ENCODE results near the gene RRP7A.
"Not testable (repeated sequence)": the region's sequence is repeated elsewhere in the genome, so short reads cannot be mapped to it uniquely, and the experiment has no call there.

Gene RRP7A

DNA sequence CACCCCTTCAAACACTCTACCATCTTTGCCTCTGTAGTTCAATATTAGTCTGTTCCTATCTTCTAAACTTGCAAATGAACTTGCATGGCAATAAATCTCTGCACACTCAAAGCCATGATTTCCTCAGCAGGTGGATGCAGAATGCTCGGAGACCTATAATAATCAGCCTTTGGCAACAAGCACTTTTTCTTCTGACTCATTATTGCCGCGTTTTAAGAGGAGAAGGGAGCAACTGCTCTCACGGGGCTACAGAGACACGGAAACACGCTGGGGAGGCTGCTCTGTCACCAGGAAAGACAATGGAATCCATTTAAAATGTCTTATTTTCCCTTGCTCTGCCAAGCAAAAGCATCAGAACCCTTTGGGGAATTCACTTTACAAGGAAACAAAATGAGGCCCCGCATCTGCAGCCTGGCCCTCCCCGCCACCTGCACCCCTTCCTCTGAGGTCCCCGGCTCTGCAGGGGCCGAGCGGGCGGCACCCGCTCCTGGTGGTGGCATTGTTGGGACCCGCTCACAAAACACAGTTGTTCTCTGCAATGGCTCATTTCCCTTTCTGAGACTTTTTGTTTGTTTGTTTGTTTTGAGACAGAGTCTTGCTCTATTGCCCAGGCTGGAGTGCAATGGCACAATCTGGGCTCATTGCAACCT, 15.6 kb upstream of the RRP7A start:
- not testable (repeated sequence) for DNase-seq

DNA sequence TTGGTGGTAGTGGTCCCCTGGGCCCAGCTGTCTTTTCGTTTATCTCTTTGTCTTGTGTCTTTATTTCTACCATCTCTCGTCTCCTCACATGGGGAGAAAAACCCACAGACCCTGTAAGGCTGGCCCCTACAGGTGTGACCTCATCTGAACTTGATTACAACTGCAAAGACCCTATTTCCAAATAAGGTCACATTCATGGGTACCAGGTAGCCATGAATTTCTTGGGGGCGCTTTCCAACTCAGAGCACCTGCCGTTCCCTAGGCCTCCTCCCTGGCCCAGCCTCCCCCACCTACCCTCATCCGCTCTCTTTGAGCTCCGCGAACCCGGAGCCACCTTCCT, 14.0 kb upstream of the RRP7A start:
- no peak for DNase-seq

GRCh38 chr22:42531401-42532084, 11.9 kb upstream of the RRP7A start:
- not testable (repeated sequence) for DNase-seq

DNA sequence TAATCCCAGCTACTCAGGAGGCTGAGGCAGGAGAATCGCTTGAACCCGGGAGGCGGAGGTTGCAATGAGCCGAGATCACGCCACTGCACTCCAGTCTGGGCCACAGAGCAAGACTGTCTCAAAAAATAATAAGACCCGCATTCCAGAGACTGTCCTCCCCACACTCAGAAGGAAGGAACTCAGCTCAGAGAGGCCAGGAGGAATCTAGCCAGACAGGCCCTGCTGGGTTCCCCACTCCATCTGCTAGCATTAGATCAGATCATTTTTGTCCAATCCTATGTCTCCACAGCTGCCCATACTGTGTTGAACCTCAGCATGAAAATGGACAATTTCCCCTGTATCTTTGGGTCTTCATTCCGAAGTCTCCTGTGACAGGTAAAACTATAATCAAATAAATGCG, 9.8 kb upstream of the RRP7A start:
- not testable (repeated sequence) for DNase-seq

DNA sequence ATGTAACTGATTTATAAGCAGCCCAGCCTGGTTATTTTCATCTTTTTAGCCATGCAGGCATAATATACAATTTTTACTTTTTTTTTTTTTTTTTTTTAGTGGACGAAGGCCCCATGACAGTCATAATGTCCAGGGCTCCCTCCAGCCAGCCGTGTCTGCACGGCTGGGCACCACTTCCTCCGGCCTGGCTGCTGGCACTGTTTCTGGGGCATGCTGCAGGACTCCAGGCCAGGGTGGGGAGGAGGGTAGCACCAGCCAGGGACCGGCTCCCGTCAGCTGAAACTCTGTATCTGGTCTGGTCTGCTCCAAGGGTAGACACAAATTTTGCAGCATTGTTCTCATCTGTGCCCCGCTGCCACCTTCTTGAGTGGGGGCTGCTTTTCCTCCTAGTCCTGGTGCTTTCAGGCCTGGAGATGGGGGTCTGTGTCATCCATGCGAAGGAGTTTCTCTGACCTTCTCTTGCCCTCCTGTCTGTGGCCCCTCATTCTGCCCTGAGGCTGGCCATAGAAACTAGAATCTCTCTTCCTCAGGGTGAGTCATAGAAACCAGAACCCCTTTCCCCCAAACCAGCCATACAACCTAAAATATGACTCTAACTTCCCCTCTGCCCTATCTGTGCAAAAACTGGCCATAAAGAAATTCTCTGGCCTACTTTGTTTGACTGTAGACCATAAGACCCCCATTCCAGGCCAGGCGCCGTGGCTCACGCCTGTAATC, 9.2 kb upstream of the RRP7A start:
- DNase-seq, result no peak

GRCh38 chr22:42522546-42522945, 3.0 kb upstream of the RRP7A start:
- no peak for DNase-seq

DNA sequence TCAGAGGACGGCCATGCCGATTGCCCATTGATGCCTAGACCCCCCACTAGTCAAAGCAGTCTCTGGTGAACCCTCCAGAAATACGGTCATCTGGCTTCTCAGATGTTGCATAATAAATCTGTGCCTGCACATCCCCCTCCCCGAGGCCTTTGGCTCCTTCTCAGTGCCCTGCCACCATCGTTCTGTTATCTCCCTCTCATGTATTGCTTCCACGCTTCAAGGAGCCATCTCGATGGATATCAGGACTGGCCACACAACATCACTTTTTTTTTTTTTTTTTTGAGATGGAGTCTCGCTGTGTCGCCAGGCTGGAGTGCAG, 1.6 kb upstream of the RRP7A start:
- DNase-seq, result no peak

DNA sequence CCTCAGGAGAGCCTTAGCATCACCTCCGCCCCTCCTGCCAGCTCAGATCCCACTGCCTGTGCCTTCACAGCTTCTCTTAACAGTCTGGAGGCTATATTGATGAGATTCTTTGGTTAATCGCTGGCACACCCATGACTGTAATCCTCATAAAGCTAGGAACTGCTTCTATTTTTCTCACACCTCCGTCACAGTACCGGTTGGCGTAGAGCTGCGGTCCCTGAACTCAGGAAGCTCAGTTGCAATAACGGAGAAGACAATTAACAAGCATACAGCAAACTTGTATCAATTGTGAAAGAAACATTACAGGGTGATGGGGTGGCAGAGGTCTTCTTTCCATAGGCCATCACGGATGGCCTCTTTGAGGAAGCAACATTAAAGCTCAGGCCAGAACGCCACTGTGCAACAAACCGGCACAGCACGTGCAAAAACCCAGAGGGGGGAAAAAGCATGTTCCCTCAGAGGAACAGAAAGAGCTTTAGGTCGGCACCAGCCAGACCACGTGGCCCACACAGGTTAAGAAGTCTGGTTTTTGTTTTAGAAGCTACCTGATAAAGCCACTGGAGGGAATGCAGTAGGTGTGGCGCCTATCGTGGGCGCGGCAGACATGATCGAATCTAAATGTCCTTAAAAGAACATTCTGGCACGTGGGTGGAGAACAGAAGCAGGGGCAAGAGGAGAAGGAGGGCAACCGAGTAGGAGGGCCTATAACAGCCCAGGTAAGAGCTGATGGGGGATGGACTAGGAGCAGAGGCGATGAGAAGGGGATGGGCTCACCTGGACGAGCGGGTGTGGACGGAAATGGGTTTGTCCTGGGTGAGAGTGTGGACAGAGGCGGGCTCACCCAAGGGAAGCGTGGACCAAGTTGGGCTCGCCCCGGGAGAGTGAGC, 715 bp downstream of the RRP7A start:
- not testable (repeated sequence) for DNase-seq

DNA sequence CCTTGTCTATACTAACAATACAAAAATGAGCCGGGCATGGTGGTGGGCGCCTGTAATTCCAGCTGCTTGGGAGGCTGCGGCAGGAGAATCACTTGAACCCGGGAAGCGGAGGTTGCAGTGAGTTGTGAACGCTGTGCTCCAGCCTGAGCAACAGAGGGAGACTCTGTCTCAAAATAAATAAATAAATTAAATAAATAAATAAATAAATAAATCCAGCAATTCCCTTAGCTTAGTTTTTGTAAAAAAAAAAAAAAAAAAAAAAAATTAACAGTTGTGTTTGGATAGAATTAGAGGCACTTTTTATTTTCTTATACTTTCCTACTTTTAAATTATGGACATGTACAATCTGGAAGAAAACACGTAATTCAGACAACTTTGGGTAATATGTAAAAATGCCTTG, 2.5 kb downstream of the RRP7A start:
- not testable (repeated sequence) for DNase-seq

GRCh38 chr22:42515896-42516295, 3.7 kb downstream of the RRP7A start:
- no peak for DNase-seq

GRCh38 chr22:42515304-42515703, 4.3 kb downstream of the RRP7A start:
- DNase-seq, result not testable (repeated sequence)

GRCh38 chr22:42514331-42514730, 5.3 kb downstream of the RRP7A start:
- not testable (repeated sequence) for DNase-seq

DNA sequence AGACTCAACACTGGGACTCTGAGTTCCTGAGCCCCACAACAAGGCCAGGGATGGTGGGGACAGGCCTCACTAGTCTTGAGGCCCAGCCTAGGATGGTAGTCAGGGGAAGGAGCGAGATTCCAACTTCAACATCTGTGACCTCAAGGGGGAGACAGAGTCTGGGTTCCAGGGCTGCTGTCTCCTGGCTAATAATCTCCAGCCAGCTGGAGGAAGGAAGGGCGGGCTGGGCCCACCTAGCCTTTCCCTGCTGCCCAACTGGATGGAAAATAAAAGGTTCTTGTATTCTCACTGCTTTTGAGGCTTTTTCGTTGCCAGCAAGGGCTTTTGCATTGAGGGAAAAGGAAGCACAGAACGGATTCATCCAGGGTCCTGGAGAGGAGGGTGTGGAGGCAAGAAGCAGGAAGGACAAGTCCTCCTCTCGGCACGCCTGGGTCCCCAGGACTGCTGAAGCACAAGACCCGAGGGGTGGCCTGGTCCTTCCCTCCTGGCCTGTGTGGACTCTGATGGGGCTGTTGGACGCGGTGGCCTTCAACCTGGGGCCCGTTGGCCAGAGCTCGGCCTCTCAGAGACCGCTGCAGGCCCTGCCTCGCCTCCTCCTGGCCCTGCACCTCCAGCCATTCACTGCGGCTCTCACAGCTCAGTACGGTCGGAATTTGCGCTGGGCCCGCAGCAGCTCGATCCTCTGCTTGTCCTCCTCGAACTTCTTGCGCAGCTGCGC, 7.2 kb downstream of the RRP7A start:
- DNase-seq, result not testable (repeated sequence)

GRCh38 chr22:42511401-42511891, 8.2 kb downstream of the RRP7A start:
- no peak for DNase-seq

DNA sequence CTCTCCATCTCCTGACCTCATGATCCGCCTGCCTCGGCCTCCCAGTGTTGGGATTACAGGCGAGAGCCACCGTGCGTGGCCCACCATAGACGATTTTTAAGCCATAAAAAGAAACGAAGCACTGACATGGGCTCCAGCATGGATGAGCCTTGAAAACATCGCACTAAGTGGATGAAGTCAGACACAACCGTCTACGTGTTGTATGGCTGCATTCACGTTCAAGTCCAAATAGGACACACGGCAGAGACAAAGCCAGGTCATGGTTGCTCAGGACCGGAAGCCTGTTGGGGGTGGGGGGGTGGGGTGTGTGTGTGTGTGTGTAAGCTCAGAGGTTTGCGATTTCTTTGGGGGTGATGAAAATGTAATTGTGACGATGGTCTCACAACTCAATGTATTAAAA, 10.0 kb downstream of the RRP7A start:
- DNase-seq, result no peak

DNA sequence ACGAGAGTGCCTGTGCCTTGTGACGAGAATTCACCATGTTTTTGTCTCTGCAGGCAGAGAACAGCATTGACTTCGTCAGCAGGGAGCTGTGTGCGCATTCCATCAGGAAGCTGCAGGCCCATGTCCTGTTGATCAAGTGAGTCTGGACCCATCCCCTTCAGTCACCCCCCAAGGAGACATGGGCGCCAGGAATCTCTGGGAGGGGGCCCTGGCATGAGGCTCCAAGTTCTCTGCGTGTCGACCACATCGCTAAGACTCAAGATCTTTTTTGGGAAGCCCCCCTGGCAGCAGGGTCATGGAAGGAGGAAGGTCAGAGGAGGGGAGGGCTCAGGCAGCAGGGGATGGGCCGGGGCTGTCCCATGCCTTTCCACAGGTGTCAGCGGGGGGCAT, 10.6 kb downstream of the RRP7A start:
- DNase-seq, result not testable (repeated sequence)

DNA sequence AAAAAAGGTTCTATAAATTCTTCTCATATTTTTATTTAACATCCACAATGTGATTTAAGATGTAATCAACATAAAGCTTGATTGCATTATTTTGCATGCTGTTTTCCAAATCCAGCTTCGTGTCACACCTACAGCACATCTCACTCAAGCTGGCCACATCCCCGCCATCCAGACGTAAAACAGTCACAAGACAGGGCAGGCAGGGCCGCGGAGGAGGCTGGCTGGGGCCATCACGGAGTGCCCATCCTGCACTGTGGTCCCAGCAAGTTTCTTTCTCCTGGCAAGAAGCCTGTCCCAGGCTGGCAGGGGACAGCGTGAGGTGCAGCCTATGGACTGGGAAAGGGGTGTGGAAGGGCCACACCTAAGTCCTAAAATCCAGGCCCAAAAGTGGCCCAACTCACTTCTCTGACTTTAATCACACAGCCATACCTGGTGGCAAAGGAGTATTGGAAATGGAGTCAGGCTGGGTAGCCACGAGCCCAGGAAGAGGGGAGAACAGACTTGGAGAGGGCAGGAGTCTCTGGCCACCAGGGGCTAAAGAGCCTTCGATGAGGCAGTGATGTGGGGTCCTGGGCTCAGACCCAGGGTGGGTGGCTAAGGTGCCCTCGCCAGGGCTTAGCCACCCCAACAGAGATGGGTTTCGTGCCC, 11.1 kb downstream of the RRP7A start:
- not testable (repeated sequence) for DNase-seq

DNA sequence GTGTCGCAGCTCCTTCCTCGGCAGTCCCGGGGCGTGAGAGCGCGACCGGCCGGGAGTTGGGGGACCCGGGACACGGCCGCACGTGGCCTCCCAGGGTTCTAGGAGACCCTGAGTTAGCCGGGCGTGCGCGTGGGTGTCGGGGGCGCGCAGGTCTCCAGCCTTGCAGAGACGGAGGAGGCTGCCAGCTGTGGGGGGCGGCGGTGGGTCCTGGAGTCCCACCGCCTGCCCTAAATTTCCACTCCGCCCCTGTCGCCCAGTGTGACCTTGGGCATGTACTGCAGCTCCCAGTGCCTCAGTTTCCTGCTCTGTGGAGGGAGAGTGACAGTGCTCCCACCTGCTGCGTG, 18.8 kb downstream of the RRP7A start:
- DNase-seq, result no peak

DNA sequence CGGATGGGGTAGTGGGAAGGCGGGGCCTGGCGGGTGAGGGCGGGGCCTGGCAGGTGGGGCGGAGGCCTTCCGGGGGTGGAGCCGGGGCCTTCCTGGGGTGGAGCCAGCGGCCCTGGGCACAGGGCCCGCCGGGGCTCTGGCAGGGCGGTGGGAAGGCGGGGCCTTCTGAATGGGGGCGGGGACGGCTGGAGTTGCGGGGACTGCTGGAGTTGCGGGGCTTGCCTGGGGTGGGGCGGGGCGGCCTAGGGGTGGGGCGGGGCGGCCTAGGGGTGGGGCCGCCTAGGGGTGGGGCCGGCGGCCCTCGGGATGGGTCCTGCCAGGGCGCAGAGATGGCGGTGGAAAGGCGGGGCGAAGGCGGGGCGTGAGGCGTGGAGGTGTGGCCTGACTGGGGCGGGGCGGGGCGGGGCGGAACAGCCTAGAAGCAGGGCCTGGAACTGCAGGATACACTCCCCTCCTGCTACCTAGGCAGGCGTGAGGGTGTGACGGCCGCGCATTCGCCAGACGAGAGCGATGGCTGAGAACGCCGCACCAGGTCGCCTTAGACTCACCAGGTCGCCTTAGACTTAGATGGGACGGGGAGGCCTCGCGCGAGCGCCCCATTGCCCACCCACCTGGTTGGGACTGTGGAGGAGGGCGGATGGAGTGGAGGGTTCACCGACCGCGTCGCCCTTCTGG, 19.3 kb downstream of the RRP7A start:
- peak; percentile 87 for DNase-seq

- DNase-seq, result not testable (repeated sequence)
These were observed 19.8 kb downstream of the RRP7A start for GRCh38 chr22:42499773-42500160.

DNA sequence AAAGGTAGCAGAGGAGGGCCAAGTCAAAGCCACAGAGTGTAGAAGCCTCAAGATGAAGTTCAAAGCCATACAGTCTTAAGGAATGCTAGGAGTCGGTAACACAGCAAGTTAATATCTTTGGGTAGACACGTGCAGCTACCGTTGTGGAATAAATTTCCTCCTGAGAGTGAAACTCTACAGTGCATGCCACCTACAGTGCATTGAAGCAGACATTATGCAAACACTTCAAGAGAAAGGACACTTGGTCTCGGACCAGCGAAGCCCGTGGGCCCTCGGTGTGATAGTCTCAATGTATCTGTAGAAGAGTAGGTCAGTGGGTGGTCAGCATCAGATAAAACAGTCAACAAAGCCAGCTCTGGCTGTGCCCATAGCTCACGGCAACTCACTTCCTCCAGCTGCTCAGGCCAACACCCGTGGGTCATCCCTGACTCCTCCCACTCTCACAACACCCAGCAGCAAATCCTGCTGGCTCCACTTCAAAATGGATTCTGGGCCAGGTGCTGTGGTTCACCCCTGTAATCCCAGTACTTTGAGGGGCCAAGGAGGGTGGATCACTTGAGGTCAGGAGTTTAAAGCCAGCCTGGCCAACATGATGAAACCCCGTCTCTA, 24.0 kb downstream of the RRP7A start:
- DNase-seq, result not testable (repeated sequence)

Measured in CD4-positive, alpha-beta T cell treated with Interferon gamma for 1 hour (primary cell).